ENCODE data around the gene ZKSCAN1. TPM values are rescaled to one million over a fixed set of nuclear protein-coding genes. Genes with fewer than 3 reads are reported as not detected.

The ZKSCAN1 gene
- polyA plus RNA-seq, 3 donors = 56.7 to 64.3 (median 62.7) TPM

- peak in 3 of 11 donors; percentile 45 to 66 (median 49) for DNase-seq (ENCODE audit: extremely low read depth in 1 of 11, low read depth in 9 of 11, low spot score in 4 of 11)
These were observed 50.2 kb downstream of the ZKSCAN1 start for GRCh38 chr7:100065452-100066186.

GRCh38 chr7:100066953-100067352, 51.6 kb downstream of the ZKSCAN1 start:
- no peak for DNase-seq (ENCODE audit: extremely low read depth in 1 of 11, low read depth in 9 of 11, low spot score in 4 of 11)

GRCh38 chr7:100069991-100070390, 54.6 kb downstream of the ZKSCAN1 start:
- no peak for DNase-seq (ENCODE audit: extremely low read depth in 1 of 11, low read depth in 9 of 11, low spot score in 4 of 11)

- DNase-seq (ENCODE audit: extremely low read depth in 1 of 11, low read depth in 9 of 11, low spot score in 4 of 11) = no peak
These were observed 55.8 kb downstream of the ZKSCAN1 start for GRCh38 chr7:100071018-100071723.

GRCh38 chr7:100072462-100072861, 57.1 kb downstream of the ZKSCAN1 start:
- DNase-seq (ENCODE audit: extremely low read depth in 1 of 11, low read depth in 9 of 11, low spot score in 4 of 11) = no peak

- no peak for DNase-seq (ENCODE audit: extremely low read depth in 1 of 11, low read depth in 9 of 11, low spot score in 4 of 11)
These were observed 59.4 kb downstream of the ZKSCAN1 start for GRCh38 chr7:100074841-100075240.

GRCh38 chr7:100075418-100075817, 60.0 kb downstream of the ZKSCAN1 start:
- DNase-seq (ENCODE audit: extremely low read depth in 1 of 11, low read depth in 9 of 11, low spot score in 4 of 11) = no peak

GRCh38 chr7:100077205-100077604, 61.8 kb downstream of the ZKSCAN1 start:
- DNase-seq (ENCODE audit: extremely low read depth in 1 of 11, low read depth in 9 of 11, low spot score in 4 of 11) = no peak

- DNase-seq (ENCODE audit: extremely low read depth in 1 of 11, low read depth in 9 of 11, low spot score in 4 of 11) = no peak
These were observed 63.7 kb downstream of the ZKSCAN1 start for GRCh38 chr7:100079024-100079560.

GRCh38 chr7:100080907-100081534, 65.6 kb downstream of the ZKSCAN1 start:
- DNase-seq (ENCODE audit: extremely low read depth in 1 of 11, low read depth in 9 of 11, low spot score in 4 of 11) = no peak

- peak; percentile 95 to 99 (median 99) for DNase-seq (ENCODE audit: extremely low read depth in 1 of 11, low read depth in 9 of 11, low spot score in 4 of 11)
These were observed 66.2 kb downstream of the ZKSCAN1 start, which contains the start of gene ZNF3 for GRCh38 chr7:100081535-100082102. TSS of gene ZNF3 (minus strand) at chr7:100081723. CDS start at chr7:100077357, 4,366 bp downstream.

- no peak for DNase-seq (ENCODE audit: extremely low read depth in 1 of 11, low read depth in 9 of 11, low spot score in 4 of 11)
These were observed 67.6 kb downstream of the ZKSCAN1 start for GRCh38 chr7:100082978-100083377.

- DNase-seq (ENCODE audit: extremely low read depth in 1 of 11, low read depth in 9 of 11, low spot score in 4 of 11) = no peak
These were observed 70.1 kb downstream of the ZKSCAN1 start for GRCh38 chr7:100085515-100085914.

- DNase-seq (ENCODE audit: extremely low read depth in 1 of 11, low read depth in 9 of 11, low spot score in 4 of 11) = peak in 4 of 11 donors; percentile 35 to 65 (median 51)
These were observed 71.8 kb downstream of the ZKSCAN1 start for GRCh38 chr7:100087055-100087750.

- DNase-seq (ENCODE audit: extremely low read depth in 1 of 11, low read depth in 9 of 11, low spot score in 4 of 11) = no peak
These were observed 72.8 kb downstream of the ZKSCAN1 start for GRCh38 chr7:100088095-100088620.

GRCh38 chr7:100088621-100089457, 73.4 kb downstream of the ZKSCAN1 start, which contains the start of gene COPS6:
TSS of gene COPS6 (plus strand) at chr7:100088969. CDS start at chr7:100088991, 22 bp downstream.
- DNase-seq (ENCODE audit: extremely low read depth in 1 of 11, low read depth in 9 of 11, low spot score in 4 of 11) = peak in 8 of 11 donors; percentile 52 to 81 (median 76)

GRCh38 chr7:100089458-100090196, 74.2 kb downstream of the ZKSCAN1 start:
- no peak for DNase-seq (ENCODE audit: extremely low read depth in 1 of 11, low read depth in 9 of 11, low spot score in 4 of 11)
